Measurements from ENCODE around the gene MAN2A1. TPM values are rescaled to one million over a fixed set of nuclear protein-coding genes. Genes with fewer than 3 reads are reported as not detected.

Gene MAN2A1
- total RNA-seq, 1 experiment from 2014 or later, result 51.0 TPM

DNA sequence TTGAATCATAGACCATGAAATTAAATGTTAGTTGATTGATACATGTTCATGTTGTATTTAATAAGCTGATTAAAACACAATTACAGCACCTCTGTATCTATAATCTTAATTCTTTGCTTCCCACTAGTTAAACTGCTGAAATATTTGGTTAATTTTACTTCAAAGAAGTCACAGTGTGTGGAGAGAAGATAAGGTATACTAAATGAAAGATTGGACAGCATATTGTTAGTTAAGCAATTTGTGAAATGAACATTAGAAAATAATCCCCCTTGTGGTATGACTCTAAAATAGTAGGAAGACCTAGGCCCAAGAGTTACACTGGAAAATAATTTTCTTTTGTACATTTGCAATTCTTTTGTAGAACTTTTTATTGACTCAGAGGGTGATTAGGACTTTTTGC, 30.3 kb downstream of the MAN2A1 start:
- Histone ChIP-seq H3K36me3 (ENCODE audit: control insufficient read depth, insufficient read depth, low read length) (peaks cover 2% of the 10 kb centered on the region; the same call in 1 of the 2 replicates), H3K4me1 (ENCODE audit: control insufficient read depth, insufficient read depth, low read length) (no peaks in the 10 kb centered on the region), H3K27ac (ENCODE audit: low read length) (no peak overlapping the region), H3K27me3 (ENCODE audit: control insufficient read depth, insufficient read depth, low read length) (no peaks in the 10 kb centered on the region), H3K9me3 (ENCODE audit: control insufficient read depth, insufficient read depth, low read depth, low read length) (no peaks in the 10 kb centered on the region), H3K4me3 (ENCODE audit: low read depth in 2 of 2, low read length in 2 of 2) (no peak overlapping the region)
- ChIA-PET CTCF (no interaction called here), POLR2A (no interaction called here)
- ATAC-seq (no peak), DNase-seq (ENCODE audit: low read depth, low spot score) (no peak)
- intact Hi-C loops (cut with micrococcal nuclease; ENCODE audit: unreplicated experiment) (no loop called here), in situ Hi-C loops (cut with HindIII; ENCODE audit: low pct_unique_long_range_greater_than_20kb, low sequenced_read_pairs) (no loop called here)
- no TSS peak for BruUV-seq (replicated peaks)
- TF ChIP-seq POLR2AphosphoS5 (IDR thresholded peaks at IDR 0.05; ENCODE audit: low read depth, low read length) (no peak), TCF7L2 (IDR thresholded peaks at IDR 0.05; ENCODE audit: low read depth, low read length) (no peak), SIN3A (IDR thresholded peaks at IDR 0.05; ENCODE audit: borderline replicate concordance, insufficient read depth, low read depth, low read length) (no peak)
- TF ChIP-seq, protein P1, sequence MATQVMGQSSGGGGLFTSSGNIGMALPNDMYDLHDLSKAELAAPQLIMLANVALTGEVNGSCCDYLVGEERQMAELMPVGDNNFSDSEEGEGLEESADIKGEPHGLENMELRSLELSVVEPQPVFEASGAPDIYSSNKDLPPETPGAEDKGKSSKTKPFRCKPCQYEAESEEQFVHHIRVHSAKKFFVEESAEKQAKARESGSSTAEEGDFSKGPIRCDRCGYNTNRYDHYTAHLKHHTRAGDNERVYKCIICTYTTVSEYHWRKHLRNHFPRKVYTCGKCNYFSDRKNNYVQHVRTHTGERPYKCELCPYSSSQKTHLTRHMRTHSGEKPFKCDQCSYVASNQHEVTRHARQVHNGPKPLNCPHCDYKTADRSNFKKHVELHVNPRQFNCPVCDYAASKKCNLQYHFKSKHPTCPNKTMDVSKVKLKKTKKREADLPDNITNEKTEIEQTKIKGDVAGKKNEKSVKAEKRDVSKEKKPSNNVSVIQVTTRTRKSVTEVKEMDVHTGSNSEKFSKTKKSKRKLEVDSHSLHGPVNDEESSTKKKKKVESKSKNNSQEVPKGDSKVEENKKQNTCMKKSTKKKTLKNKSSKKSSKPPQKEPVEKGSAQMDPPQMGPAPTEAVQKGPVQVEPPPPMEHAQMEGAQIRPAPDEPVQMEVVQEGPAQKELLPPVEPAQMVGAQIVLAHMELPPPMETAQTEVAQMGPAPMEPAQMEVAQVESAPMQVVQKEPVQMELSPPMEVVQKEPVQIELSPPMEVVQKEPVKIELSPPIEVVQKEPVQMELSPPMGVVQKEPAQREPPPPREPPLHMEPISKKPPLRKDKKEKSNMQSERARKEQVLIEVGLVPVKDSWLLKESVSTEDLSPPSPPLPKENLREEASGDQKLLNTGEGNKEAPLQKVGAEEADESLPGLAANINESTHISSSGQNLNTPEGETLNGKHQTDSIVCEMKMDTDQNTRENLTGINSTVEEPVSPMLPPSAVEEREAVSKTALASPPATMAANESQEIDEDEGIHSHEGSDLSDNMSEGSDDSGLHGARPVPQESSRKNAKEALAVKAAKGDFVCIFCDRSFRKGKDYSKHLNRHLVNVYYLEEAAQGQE (IDR thresholded peaks at IDR 0.05; ENCODE audit: insufficient read depth in 1 of 2, low read depth in 2 of 2, low read length in 1 of 2), result no peak
- TF ChIP-seq, protein P2, sequence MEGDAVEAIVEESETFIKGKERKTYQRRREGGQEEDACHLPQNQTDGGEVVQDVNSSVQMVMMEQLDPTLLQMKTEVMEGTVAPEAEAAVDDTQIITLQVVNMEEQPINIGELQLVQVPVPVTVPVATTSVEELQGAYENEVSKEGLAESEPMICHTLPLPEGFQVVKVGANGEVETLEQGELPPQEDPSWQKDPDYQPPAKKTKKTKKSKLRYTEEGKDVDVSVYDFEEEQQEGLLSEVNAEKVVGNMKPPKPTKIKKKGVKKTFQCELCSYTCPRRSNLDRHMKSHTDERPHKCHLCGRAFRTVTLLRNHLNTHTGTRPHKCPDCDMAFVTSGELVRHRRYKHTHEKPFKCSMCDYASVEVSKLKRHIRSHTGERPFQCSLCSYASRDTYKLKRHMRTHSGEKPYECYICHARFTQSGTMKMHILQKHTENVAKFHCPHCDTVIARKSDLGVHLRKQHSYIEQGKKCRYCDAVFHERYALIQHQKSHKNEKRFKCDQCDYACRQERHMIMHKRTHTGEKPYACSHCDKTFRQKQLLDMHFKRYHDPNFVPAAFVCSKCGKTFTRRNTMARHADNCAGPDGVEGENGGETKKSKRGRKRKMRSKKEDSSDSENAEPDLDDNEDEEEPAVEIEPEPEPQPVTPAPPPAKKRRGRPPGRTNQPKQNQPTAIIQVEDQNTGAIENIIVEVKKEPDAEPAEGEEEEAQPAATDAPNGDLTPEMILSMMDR (IDR thresholded peaks at IDR 0.05), result no peak

DNA sequence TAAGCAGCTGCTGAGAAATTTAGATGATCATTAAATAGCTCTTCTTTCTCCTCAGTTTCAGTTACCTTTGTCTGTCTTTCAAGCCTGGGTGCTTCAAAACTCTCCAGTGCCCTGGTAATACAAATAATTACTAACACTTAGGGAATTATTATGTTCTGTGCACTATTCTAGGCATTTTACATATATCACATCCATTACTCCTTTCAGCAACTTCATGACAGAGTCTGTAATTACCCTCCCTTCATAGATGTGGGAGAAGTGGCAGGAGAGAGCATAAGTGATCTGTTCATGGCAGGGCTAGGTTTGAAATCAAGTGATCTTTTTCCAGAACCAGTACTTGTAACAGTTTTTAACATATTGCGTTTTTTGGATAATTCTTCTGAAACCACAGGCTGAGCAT, 32.0 kb downstream of the MAN2A1 start:
- DNase-seq (ENCODE audit: low read depth, low spot score) (no peak), ATAC-seq (no peak)
- H3K4me1 ChIP-seq (ENCODE audit: control insufficient read depth, insufficient read depth, low read length), result no peaks in the 10 kb centered on the region
- TF ChIP-seq, protein P1 (IDR thresholded peaks at IDR 0.05; ENCODE audit: insufficient read depth in 1 of 2, low read depth in 2 of 2, low read length in 1 of 2), result no peak
- TF ChIP-seq POLR2AphosphoS5 (IDR thresholded peaks at IDR 0.05; ENCODE audit: low read depth, low read length) (no peak), SIN3A (IDR thresholded peaks at IDR 0.05; ENCODE audit: borderline replicate concordance, insufficient read depth, low read depth, low read length) (no peak), TCF7L2 (IDR thresholded peaks at IDR 0.05; ENCODE audit: low read depth, low read length) (no peak)
- TF ChIP-seq, protein P2 (IDR thresholded peaks at IDR 0.05), result no peak
- H3K36me3 ChIP-seq (ENCODE audit: control insufficient read depth, insufficient read depth, low read length), result no peaks in the 10 kb centered on the region
- in situ Hi-C loops (cut with HindIII; ENCODE audit: low pct_unique_long_range_greater_than_20kb, low sequenced_read_pairs) (no loop called here), intact Hi-C loops (cut with micrococcal nuclease; ENCODE audit: unreplicated experiment) (no loop called here)
- H3K4me3 ChIP-seq (ENCODE audit: low read depth in 2 of 2, low read length in 2 of 2), result no peak overlapping the region
- no peaks in the 10 kb centered on the region for H3K27me3 ChIP-seq (ENCODE audit: control insufficient read depth, insufficient read depth, low read length)
- no peak overlapping the region for H3K27ac ChIP-seq (ENCODE audit: low read length)
- no peaks in the 10 kb centered on the region for H3K9me3 ChIP-seq (ENCODE audit: control insufficient read depth, insufficient read depth, low read depth, low read length)
- BruUV-seq (replicated peaks), result no TSS peak
- POLR2A ChIA-PET, result no interaction called here
- CTCF ChIA-PET, result no interaction called here

All from Panc1 (cell line).